ENCODE results near the gene LEF1.

LEF1 gene

GRCh38 chr4:108118505-108118904 is 50.2 kb downstream of the LEF1 start:
- no peaks in the 10 kb centered on the region for H3K36me3 ChIP-seq (ENCODE audit: insufficient read depth, low read depth, low read length)
- H3K27ac ChIP-seq (ENCODE audit: low read length), result no peak overlapping the region
- H3K4me1 ChIP-seq (ENCODE audit: insufficient read depth, low read length), result peaks cover 5% of the 10 kb centered on the region; the same call in 1 of the 2 replicates
- H3K4me3 ChIP-seq (ENCODE audit: low read length), result no peak overlapping the region
- H3K9me3 ChIP-seq (ENCODE audit: insufficient read depth, low read depth, low read length), result no peaks in the 10 kb centered on the region
- no peaks in the 10 kb centered on the region for H3K27me3 ChIP-seq (ENCODE audit: insufficient read depth, low read length)
- H3K9ac ChIP-seq (ENCODE audit: low read depth, low read length), result no peak overlapping the region

GRCh38 chr4:108117418-108118182 is 51.1 kb downstream of the LEF1 start:
- peaks cover 11% of the 10 kb centered on the region; the same call in 1 of the 2 replicates for H3K4me1 ChIP-seq (ENCODE audit: insufficient read depth, low read length)
- no peaks in the 10 kb centered on the region for H3K27me3 ChIP-seq (ENCODE audit: insufficient read depth, low read length)
- H3K27ac ChIP-seq (ENCODE audit: low read length), result no peak overlapping the region
- H3K9me3 ChIP-seq (ENCODE audit: insufficient read depth, low read depth, low read length), result no peaks in the 10 kb centered on the region
- no peak overlapping the region for H3K9ac ChIP-seq (ENCODE audit: low read depth, low read length)
- H3K36me3 ChIP-seq (ENCODE audit: insufficient read depth, low read depth, low read length), result no peaks in the 10 kb centered on the region
- no peak overlapping the region for H3K4me3 ChIP-seq (ENCODE audit: low read length)

GRCh38 chr4:108116423-108117168 is 52.1 kb downstream of the LEF1 start:
- H3K27ac ChIP-seq (ENCODE audit: low read length), result no peak overlapping the region
- H3K36me3 ChIP-seq (ENCODE audit: insufficient read depth, low read depth, low read length), result no peaks in the 10 kb centered on the region
- no peaks in the 10 kb centered on the region for H3K9me3 ChIP-seq (ENCODE audit: insufficient read depth, low read depth, low read length)
- H3K4me3 ChIP-seq (ENCODE audit: low read length), result no peak overlapping the region
- H3K4me1 ChIP-seq (ENCODE audit: insufficient read depth, low read length), result peaks cover 11% of the 10 kb centered on the region; the same call in 1 of the 2 replicates
- H3K9ac ChIP-seq (ENCODE audit: low read depth, low read length), result no peak overlapping the region
- H3K27me3 ChIP-seq (ENCODE audit: insufficient read depth, low read length), result no peaks in the 10 kb centered on the region

- Histone ChIP-seq H3K4me1 (ENCODE audit: insufficient read depth, low read length) (peaks cover 17% of the 10 kb centered on the region; the same call in 1 of the 2 replicates), H3K4me3 (ENCODE audit: low read length) (no peak overlapping the region), H3K36me3 (ENCODE audit: insufficient read depth, low read depth, low read length) (no peaks in the 10 kb centered on the region)
Observed at GRCh38 chr4:108115168-108115526, 53.6 kb downstream of the LEF1 start.

GRCh38 chr4:108114503-108114902 is 54.2 kb downstream of the LEF1 start:
- Histone ChIP-seq H3K9ac (ENCODE audit: low read depth, low read length) (no peak overlapping the region), H3K4me1 (ENCODE audit: insufficient read depth, low read length) (peaks cover 19% of the 10 kb centered on the region; the same call in 1 of the 2 replicates), H3K4me3 (ENCODE audit: low read length) (no peak overlapping the region), H3K36me3 (ENCODE audit: insufficient read depth, low read depth, low read length) (no peaks in the 10 kb centered on the region), H3K9me3 (ENCODE audit: insufficient read depth, low read depth, low read length) (no peaks in the 10 kb centered on the region), H3K27me3 (ENCODE audit: insufficient read depth, low read length) (no peaks in the 10 kb centered on the region), H3K27ac (ENCODE audit: low read length) (no peak overlapping the region)

More at GRCh38 chr4:108115168-108115526, 53.6 kb downstream of the LEF1 start:
- Histone ChIP-seq H3K9ac (ENCODE audit: low read depth, low read length) (no peak overlapping the region), H3K27me3 (ENCODE audit: insufficient read depth, low read length) (no peaks in the 10 kb centered on the region), H3K27ac (ENCODE audit: low read length) (no peak overlapping the region), H3K9me3 (ENCODE audit: insufficient read depth, low read depth, low read length) (no peaks in the 10 kb centered on the region)

- Histone ChIP-seq H3K36me3 (ENCODE audit: insufficient read depth, low read depth, low read length) (no peaks in the 10 kb centered on the region), H3K9ac (ENCODE audit: low read depth, low read length) (no peak overlapping the region), H3K27me3 (ENCODE audit: insufficient read depth, low read length) (no peaks in the 10 kb centered on the region), H3K9me3 (ENCODE audit: insufficient read depth, low read depth, low read length) (no peaks in the 10 kb centered on the region), H3K4me1 (ENCODE audit: insufficient read depth, low read length) (peaks cover 26% of the 10 kb centered on the region), H3K4me3 (ENCODE audit: low read length) (no peak overlapping the region), H3K27ac (ENCODE audit: low read length) (no peak overlapping the region)
Observed at GRCh38 chr4:108113229-108113628, 55.5 kb downstream of the LEF1 start.

GRCh38 chr4:108111781-108112180 is 57.0 kb downstream of the LEF1 start:
- H3K36me3 ChIP-seq (ENCODE audit: insufficient read depth, low read depth, low read length), result no peaks in the 10 kb centered on the region

GRCh38 chr4:108110450-108110849 is 58.3 kb downstream of the LEF1 start:
- Histone ChIP-seq H3K27ac (ENCODE audit: low read length) (no peak overlapping the region), H3K9me3 (ENCODE audit: insufficient read depth, low read depth, low read length) (no peaks in the 10 kb centered on the region), H3K4me3 (ENCODE audit: low read length) (no peak overlapping the region), H3K36me3 (ENCODE audit: insufficient read depth, low read depth, low read length) (no peaks in the 10 kb centered on the region), H3K9ac (ENCODE audit: low read depth, low read length) (no peak overlapping the region), H3K27me3 (ENCODE audit: insufficient read depth, low read length) (no peaks in the 10 kb centered on the region), H3K4me1 (ENCODE audit: insufficient read depth, low read length) (peaks cover 21% of the 10 kb centered on the region)

More at GRCh38 chr4:108111781-108112180, 57.0 kb downstream of the LEF1 start:
- Histone ChIP-seq H3K9ac (ENCODE audit: low read depth, low read length) (no peak overlapping the region), H3K27ac (ENCODE audit: low read length) (no peak overlapping the region), H3K4me1 (ENCODE audit: insufficient read depth, low read length) (peaks cover 21% of the 10 kb centered on the region), H3K27me3 (ENCODE audit: insufficient read depth, low read length) (no peaks in the 10 kb centered on the region), H3K9me3 (ENCODE audit: insufficient read depth, low read depth, low read length) (no peaks in the 10 kb centered on the region), H3K4me3 (ENCODE audit: low read length) (no peak overlapping the region)

GRCh38 chr4:108109997-108110416 is 58.7 kb downstream of the LEF1 start:
- Histone ChIP-seq H3K27ac (ENCODE audit: low read length) (no peak overlapping the region), H3K4me3 (ENCODE audit: low read length) (no peak overlapping the region), H3K9me3 (ENCODE audit: insufficient read depth, low read depth, low read length) (no peaks in the 10 kb centered on the region), H3K9ac (ENCODE audit: low read depth, low read length) (no peak overlapping the region), H3K4me1 (ENCODE audit: insufficient read depth, low read length) (peaks cover 21% of the 10 kb centered on the region), H3K36me3 (ENCODE audit: insufficient read depth, low read depth, low read length) (no peaks in the 10 kb centered on the region), H3K27me3 (ENCODE audit: insufficient read depth, low read length) (no peaks in the 10 kb centered on the region)

GRCh38 chr4:108109111-108109510 is 59.6 kb downstream of the LEF1 start:
- peaks cover 21% of the 10 kb centered on the region for H3K4me1 ChIP-seq (ENCODE audit: insufficient read depth, low read length)
- no peaks in the 10 kb centered on the region for H3K36me3 ChIP-seq (ENCODE audit: insufficient read depth, low read depth, low read length)
- no peak overlapping the region for H3K9ac ChIP-seq (ENCODE audit: low read depth, low read length)
- no peak overlapping the region for H3K4me3 ChIP-seq (ENCODE audit: low read length)
- no peak overlapping the region for H3K27ac ChIP-seq (ENCODE audit: low read length)
- H3K9me3 ChIP-seq (ENCODE audit: insufficient read depth, low read depth, low read length), result no peaks in the 10 kb centered on the region
- no peaks in the 10 kb centered on the region for H3K27me3 ChIP-seq (ENCODE audit: insufficient read depth, low read length)

- Histone ChIP-seq H3K4me1 (ENCODE audit: insufficient read depth, low read length) (peaks cover 15% of the 10 kb centered on the region), H3K36me3 (ENCODE audit: insufficient read depth, low read depth, low read length) (no peaks in the 10 kb centered on the region), H3K9ac (ENCODE audit: low read depth, low read length) (no peak overlapping the region), H3K27me3 (ENCODE audit: insufficient read depth, low read length) (no peaks in the 10 kb centered on the region), H3K9me3 (ENCODE audit: insufficient read depth, low read depth, low read length) (no peaks in the 10 kb centered on the region), H3K4me3 (ENCODE audit: low read length) (no peak overlapping the region), H3K27ac (ENCODE audit: low read length) (no peak overlapping the region)
Observed at GRCh38 chr4:108107729-108108382, 60.9 kb downstream of the LEF1 start.
